Activated naive CD8-positive, alpha-beta T cell treated with anti-CD3 and anti-CD28 coated beads, Interleukin-2, amount 50 U/mL, for 24 hours (primary cell): ENCODE data around the gene SNURF.
"Not testable (repeated sequence)": the region's sequence is repeated elsewhere in the genome, so short reads cannot be mapped to it uniquely, and the experiment has no call there.

Experiments
- ATAC-seq: fragments of 150-1000 bp; cut with Tn5 transposase; one replicate; pipeline ENCODE4 v1.10.0; 2021
- DNase-seq: peaks from one replicate; pipeline ENCODE4 v3.0.0; 2021
- H3K27ac Mint-ChIP-seq: one replicate; pipeline ENCODE4 v1.8.0; 2021; ENCODE audit warnings: mild to moderate bottlenecking, mixed read lengths
- H3K27me3 Mint-ChIP-seq: one replicate; pipeline ENCODE4 v1.8.0; 2021; ENCODE audit warnings: mixed read lengths
- H3K36me3 Mint-ChIP-seq: one replicate; pipeline ENCODE4 v1.8.0; 2021; ENCODE audit warnings: low read depth, mixed read lengths
- H3K4me1 Mint-ChIP-seq: one replicate; pipeline ENCODE4 v1.8.0; 2021; ENCODE audit warnings: mixed read lengths
- H3K4me3 Mint-ChIP-seq: one replicate; pipeline ENCODE4 v1.8.0; 2021; ENCODE audit warnings: mild to moderate bottlenecking, moderate library complexity, mixed read lengths
- H3K9me3 Mint-ChIP-seq: one replicate; pipeline ENCODE4 v1.8.0; 2021; ENCODE audit warnings: mixed read lengths

Gene SNURF

DNA sequence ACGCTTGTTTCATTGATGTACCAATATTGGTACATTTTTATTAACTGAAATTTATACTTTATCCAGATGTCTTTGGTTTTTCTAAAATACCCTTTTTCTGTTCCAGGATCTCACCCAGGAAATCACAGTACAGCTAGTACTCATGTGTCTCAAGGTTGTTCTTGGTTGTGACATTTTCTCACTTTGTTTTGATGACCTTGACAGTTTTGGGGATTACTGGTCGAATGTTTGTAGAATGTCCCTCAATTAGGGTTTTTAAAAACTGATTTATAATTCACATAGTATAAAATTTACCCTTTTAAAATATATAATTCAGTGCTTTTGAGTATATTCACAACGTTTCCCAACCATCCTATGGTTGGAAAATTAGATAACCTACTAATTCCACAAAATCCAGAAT is 6.3 kb upstream of the SNURF start:
- H3K4me1 Mint-ChIP-seq, result no peaks in the 10 kb centered on the region
- no peak overlapping the region for H3K4me3 Mint-ChIP-seq
- no peaks in the 10 kb centered on the region for H3K27me3 Mint-ChIP-seq
- ATAC-seq, result no peak
- peaks cover 10% of the 10 kb centered on the region for H3K9me3 Mint-ChIP-seq
- H3K27ac Mint-ChIP-seq, result no peak overlapping the region
- no peak for DNase-seq
- no peaks in the 10 kb centered on the region for H3K36me3 Mint-ChIP-seq

DNA sequence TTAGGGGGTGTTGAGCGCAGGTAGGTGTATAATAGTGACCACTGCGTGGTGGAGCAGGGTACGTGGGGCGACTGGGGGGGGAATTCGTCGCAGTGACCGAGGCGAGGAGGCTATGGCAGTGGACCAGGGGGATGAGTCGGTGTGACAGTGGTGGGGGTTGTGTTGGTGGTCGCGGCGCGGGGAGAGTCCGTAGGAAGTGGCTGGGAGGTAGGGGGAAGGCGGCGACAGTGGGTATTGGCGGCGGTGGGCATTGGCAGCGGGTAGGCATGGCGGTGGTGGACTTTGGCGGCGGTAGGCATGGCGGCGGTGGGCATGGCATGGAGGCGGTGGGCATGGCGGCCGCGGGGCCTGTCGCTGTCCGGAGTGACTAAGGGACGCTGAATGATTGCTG is 739 bp downstream of the SNURF start:
- ATAC-seq, result no peak

DNA sequence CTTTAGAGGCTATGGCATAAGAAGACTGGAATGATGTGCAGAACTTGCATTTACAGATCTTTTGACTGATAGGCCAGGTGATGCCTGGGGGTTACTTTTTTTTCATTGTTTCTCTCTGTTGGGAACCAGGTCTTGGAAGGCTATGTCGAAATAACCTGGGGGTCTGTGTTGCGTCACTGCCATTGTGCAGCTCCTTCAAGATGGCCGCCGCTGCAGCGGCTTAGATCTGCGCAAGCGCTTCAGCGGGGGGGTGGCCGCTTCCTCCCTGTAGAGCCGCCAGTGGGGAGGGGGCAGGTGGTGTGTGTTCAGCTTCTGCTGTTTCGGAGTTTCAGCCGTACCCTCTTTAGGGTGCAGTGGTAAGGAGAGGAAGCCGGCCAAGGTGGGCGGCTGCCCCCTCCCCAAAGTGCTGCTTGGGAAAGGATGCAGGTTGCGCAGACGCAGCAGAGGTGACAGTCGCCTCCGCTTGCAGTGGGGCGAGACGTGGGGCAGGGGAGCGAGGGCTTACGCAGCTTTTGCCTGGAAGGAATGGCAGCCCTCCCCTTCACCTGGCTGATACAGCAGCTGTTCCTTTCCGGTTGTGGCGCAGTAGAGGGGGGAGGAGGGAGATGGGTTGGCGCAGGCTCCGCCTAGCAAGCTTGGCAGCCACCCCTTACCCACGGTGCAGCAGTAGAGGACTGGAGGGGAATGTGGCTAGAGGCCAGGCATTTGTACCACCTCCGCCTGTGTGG is 1.5 kb downstream of the SNURF start:
- Mint-ChIP-seq H3K27me3 (no peaks in the 10 kb centered on the region), H3K36me3 (peaks cover 24% of the 10 kb centered on the region)

More for the DNA sequence above, 739 bp downstream of the SNURF start:
- Mint-ChIP-seq H3K36me3 (peaks cover 17% of the 10 kb centered on the region), H3K27ac (peak overlapping the region; percentile 93), H3K4me1 (peaks cover 26% of the 10 kb centered on the region), H3K9me3 (peaks cover 8% of the 10 kb centered on the region), H3K4me3 (peak overlapping the region; percentile 90), H3K27me3 (no peaks in the 10 kb centered on the region)
- peak; percentile 8 for DNase-seq

DNA sequence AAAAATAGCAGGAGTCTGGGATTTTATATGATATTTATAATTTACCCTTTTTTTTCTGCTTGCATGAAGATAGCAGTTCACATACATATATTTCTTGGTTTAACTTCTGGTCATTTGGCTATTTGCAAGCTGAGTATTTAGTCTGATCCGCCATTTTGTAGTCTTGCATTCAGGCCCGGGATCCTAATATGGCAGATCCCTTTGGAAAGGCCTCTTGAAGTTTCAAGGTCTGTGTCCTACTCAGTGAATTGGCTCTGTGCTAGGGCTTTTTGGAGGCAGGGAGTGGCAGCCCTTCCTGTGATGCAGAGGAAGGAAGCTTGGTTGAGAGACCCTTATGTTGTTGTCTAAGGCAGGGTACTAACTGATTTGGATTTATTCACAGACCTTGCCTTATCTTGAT is 2.9 kb downstream of the SNURF start:
- ATAC-seq, result no peak
- peak overlapping the region; percentile 11 for H3K27ac Mint-ChIP-seq
- no peak for DNase-seq
- H3K36me3 Mint-ChIP-seq, result peaks cover 28% of the 10 kb centered on the region
- H3K9me3 Mint-ChIP-seq, result peaks cover 4% of the 10 kb centered on the region
- H3K27me3 Mint-ChIP-seq, result no peaks in the 10 kb centered on the region
- H3K4me1 Mint-ChIP-seq, result peaks cover 29% of the 10 kb centered on the region
- no peak overlapping the region for H3K4me3 Mint-ChIP-seq

More for the DNA sequence above, 1.5 kb downstream of the SNURF start:
- Mint-ChIP-seq H3K4me1 (peaks cover 29% of the 10 kb centered on the region), H3K4me3 (peak overlapping the region; percentile 90), H3K9me3 (peaks cover 8% of the 10 kb centered on the region), H3K27ac (peak overlapping the region; percentile 93)
- ATAC-seq, result peak; percentile 90
- peak; percentile 67 for DNase-seq

DNA sequence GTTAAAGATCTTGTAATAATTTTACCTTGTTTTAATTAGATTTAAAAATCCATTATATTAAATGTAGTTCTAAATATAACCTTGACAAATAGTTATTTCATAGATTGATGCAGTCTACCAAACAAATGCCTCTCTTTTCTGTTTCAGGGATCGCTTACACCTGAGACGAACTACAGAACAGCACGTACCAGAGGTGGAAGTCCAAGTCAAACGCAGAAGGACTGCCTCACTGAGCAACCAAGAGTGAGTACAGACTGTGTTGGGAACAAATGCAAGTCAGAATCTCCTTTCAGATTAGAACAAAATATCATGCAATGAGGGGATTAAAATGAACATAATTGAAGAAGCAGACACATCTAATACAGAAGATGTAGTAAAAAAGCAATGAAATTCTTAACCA is 7.2 kb downstream of the SNURF start:
- H3K4me3 Mint-ChIP-seq, result no peak overlapping the region
- H3K4me1 Mint-ChIP-seq, result peaks cover 22% of the 10 kb centered on the region
- no peak overlapping the region for H3K27ac Mint-ChIP-seq
- peaks cover 64% of the 10 kb centered on the region for H3K36me3 Mint-ChIP-seq
- DNase-seq (no peak), ATAC-seq (no peak)
- no peaks in the 10 kb centered on the region for H3K27me3 Mint-ChIP-seq
- H3K9me3 Mint-ChIP-seq, result peaks cover 28% of the 10 kb centered on the region

DNA sequence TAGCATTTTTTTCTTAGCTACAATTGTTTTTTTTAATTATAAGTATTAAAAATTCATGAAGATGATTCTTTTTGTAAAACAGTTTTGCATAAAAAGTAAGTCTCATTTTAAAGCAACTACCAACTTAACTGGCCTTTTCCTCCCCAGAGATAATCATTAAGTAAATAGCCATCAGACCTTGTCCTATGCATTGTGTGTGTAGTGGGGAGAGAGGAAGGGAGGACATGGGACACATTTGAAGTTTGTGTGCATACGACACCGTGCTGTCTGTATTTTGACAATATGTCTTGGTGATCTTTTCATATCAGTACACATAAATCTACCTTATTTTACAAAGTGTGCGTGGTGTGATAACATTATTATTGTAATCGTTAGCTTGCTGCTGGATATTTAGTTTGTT is 8.1 kb downstream of the SNURF start:
- DNase-seq (no peak), ATAC-seq (no peak)
- H3K4me3 Mint-ChIP-seq, result no peak overlapping the region
- H3K27ac Mint-ChIP-seq, result no peak overlapping the region
- peaks cover 17% of the 10 kb centered on the region for H3K4me1 Mint-ChIP-seq
- no peaks in the 10 kb centered on the region for H3K27me3 Mint-ChIP-seq
- H3K9me3 Mint-ChIP-seq, result peaks cover 30% of the 10 kb centered on the region
- H3K36me3 Mint-ChIP-seq, result peaks cover 67% of the 10 kb centered on the region

DNA sequence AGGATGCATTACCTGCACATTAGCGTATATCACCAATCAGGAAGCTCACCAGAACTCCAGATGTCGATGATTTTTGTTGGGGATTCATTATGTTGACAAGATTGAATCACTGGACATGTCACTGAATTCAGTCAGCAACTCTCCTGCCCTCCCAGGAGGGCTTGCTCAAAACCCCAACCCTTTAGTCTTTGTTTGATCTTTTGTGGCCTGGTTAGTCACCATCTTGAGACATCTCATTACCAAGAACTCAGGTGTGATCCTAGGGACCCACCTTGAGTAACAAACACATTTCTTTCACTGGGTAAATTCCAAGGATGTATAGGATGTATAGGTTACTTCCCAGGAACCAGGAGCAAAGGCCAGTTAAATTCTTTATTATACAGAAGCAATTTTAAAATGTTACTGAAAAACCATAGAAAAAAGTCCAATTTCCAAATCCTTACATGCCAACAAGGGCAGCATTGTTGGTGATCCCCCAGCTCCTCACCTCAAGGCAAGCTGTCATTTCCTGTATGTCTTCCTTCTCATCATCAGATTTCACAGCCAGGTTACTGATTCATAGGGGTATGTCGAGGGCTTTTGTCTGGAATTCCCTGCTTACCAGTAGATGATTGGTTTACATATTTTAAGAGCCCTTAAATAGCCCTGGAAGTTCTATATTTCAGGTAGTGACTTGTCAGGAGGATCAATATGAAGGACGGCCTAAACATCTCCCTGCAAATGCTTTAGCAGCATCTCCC is 11.7 kb downstream of the SNURF start:
- H3K9me3 Mint-ChIP-seq, result peaks cover 33% of the 10 kb centered on the region
- ATAC-seq, result no peak
- no peaks in the 10 kb centered on the region for H3K27me3 Mint-ChIP-seq
- no peak for DNase-seq
- H3K4me1 Mint-ChIP-seq, result no peaks in the 10 kb centered on the region
- H3K4me3 Mint-ChIP-seq, result no peak overlapping the region
- peaks cover 75% of the 10 kb centered on the region for H3K36me3 Mint-ChIP-seq
- no peak overlapping the region for H3K27ac Mint-ChIP-seq

DNA sequence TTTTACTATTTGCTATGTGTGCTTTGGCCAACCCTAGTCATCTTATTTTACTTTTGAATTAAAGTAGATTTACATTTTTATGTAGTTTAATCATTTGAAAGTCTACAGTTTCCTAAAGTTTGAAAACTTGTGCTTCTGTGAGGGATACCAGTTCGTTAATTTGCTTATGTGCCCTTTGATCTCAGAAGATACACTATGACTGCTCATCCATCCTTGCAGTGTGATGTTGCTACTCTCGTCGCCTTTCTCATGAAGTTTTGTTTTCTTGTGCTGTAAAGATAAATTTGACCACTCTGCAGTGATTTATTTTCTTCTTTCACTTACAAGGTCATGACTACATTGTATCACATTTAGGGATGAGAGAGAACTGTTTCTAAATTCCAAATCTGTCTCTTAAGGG is 16.3 kb downstream of the SNURF start:
- Mint-ChIP-seq H3K36me3 (peaks cover 81% of the 10 kb centered on the region), H3K27me3 (no peaks in the 10 kb centered on the region), H3K4me1 (no peaks in the 10 kb centered on the region), H3K9me3 (peaks cover 36% of the 10 kb centered on the region), H3K27ac (no peak overlapping the region), H3K4me3 (no peak overlapping the region)
- DNase-seq (no peak), ATAC-seq (no peak)

DNA sequence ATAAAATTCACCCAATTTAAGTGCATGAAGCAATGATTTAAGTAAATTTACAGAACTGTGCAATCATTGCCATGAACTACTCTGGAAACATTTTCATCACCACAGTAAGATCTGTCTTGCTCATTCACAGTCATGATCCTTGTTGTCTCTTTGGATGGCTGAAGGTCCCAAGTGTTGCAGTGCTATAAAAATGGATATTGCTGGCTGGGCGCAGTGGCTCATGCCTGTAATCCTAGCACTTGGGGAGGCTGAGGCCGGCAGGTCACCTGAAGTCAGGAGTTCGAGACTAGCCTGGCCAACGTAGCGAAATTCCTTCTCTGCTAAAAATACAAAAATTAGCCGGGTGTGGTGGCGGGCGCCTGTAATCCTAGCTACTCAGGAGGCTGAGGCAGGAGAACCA is 17.0 kb downstream of the SNURF start:
- no peak for ATAC-seq
- no peak overlapping the region for H3K27ac Mint-ChIP-seq
- H3K36me3 Mint-ChIP-seq, result peaks cover 81% of the 10 kb centered on the region
- no peaks in the 10 kb centered on the region for H3K4me1 Mint-ChIP-seq
- DNase-seq, result no peak
- H3K4me3 Mint-ChIP-seq, result no peak overlapping the region
- H3K9me3 Mint-ChIP-seq, result peaks cover 40% of the 10 kb centered on the region
- H3K27me3 Mint-ChIP-seq, result no peaks in the 10 kb centered on the region

DNA sequence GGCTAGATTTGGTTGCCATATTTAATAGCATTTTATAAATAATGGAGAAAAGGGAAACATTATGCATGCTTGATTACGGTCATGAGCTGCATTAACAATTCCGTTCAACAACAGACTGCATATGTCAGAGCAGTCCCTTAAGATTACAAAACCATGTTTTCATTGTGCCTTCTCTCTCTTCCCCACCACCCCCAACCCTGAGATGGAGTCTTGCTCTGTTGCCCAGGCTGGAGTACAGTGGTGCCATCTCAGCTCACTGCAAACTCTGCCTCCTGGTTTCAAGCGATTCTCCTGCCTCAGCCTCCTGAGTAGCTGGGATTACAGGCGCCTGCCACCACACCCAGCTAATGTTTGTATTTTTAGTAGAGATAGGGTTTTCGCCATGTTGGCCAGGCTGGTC is 17.9 kb downstream of the SNURF start:
- Mint-ChIP-seq H3K36me3 (peaks cover 85% of the 10 kb centered on the region), H3K9me3 (peaks cover 39% of the 10 kb centered on the region)
- not testable (repeated sequence) for H3K4me1 Mint-ChIP-seq, H3K27ac Mint-ChIP-seq, DNase-seq, H3K4me3 Mint-ChIP-seq, ATAC-seq, H3K27me3 Mint-ChIP-seq

DNA sequence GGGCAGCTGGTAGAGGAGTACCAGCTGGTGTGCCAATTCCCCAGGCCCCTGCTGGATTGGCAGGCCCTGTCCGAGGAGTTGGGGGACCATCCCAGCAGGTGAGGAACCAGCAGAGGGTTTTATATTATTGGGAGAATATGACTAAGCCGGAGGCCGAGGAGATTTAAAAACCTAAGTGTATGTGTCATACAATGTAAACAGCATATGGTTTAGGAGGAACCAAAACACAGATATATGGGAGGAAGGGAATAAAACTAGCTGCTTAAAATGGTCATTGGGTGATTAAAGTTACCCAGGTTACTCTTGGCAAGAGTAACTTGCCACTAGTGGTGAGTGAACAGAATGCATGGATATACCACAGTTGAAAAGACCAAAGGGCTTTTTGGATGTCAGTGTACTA is 22.1 kb downstream of the SNURF start:
- DNase-seq, result no peak
- H3K27me3 Mint-ChIP-seq, result no peaks in the 10 kb centered on the region
- peaks cover 47% of the 10 kb centered on the region for H3K9me3 Mint-ChIP-seq
- H3K4me1 Mint-ChIP-seq, result no peaks in the 10 kb centered on the region
- no peak overlapping the region for H3K4me3 Mint-ChIP-seq
- H3K36me3 Mint-ChIP-seq, result peaks cover 88% of the 10 kb centered on the region
- no peak overlapping the region for H3K27ac Mint-ChIP-seq
- no peak for ATAC-seq

DNA sequence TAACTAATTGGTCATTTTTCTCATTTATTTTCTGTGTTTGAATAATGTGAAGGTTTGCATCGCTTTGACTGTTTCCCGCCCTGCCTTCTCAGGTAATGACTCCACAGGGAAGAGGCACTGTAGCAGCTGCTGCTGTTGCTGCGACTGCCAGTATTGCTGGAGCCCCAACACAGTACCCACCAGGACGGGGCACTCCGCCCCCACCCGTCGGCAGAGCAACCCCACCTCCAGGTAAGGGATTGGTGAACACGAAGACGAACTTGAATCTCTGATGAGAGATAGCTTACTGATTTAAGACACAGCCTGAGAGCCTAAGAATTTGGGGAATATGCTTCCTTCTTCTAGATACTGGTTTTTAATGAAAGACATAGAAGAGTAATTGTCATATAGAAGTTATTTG is 22.9 kb downstream of the SNURF start:
- ATAC-seq, result no peak
- Mint-ChIP-seq H3K9me3 (peaks cover 54% of the 10 kb centered on the region), H3K4me1 (no peaks in the 10 kb centered on the region), H3K4me3 (no peak overlapping the region), H3K27me3 (no peaks in the 10 kb centered on the region), H3K36me3 (peaks cover 92% of the 10 kb centered on the region), H3K27ac (no peak overlapping the region)
- no peak for DNase-seq

DNA sequence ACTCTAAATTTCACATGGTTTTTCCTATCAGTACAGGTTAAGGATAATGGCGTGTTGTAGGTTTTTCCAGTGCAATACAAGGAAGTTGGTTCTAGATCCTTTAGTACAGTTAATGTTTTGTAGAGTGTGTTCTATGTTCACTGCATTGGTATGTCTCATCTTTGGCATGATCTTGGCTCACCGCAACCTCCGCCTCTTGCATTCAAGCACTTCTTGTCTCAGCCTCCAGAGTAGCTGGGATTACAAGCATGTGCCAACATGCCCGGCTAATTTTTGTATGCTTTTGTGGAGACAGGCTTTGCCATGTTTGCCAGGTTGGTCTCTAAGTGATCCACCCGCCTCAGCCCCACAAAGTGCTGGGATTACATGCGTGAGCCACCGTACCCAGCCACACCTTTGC is 30.4 kb downstream of the SNURF start:
- DNase-seq (no peak), ATAC-seq (no peak)
- H3K27ac Mint-ChIP-seq, result no peak overlapping the region
- H3K4me3 Mint-ChIP-seq, result no peak overlapping the region
- H3K4me1 Mint-ChIP-seq, result no peaks in the 10 kb centered on the region
- H3K9me3 Mint-ChIP-seq, result peaks cover 63% of the 10 kb centered on the region
- H3K27me3 Mint-ChIP-seq, result no peaks in the 10 kb centered on the region
- peaks cover 91% of the 10 kb centered on the region for H3K36me3 Mint-ChIP-seq

DNA sequence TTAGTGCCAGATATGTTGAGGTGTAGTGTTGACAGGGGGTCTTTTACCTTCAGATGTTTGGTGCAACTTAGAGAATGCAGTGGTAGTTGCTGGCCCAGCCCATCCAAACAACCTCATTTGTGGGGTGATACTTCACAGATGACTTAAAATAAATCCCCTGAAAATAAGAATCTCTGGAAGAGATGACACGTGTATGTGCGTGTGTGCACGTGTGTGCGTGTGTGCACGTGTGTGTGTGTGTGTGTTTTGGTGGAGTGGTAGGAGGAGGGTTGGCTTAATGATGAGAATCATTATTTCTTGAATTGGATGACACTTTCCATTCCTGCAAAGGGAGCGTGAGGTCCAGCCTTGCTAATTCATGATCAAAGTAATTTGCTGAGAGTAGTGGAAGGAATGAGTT is 31.9 kb downstream of the SNURF start:
- DNase-seq, result no peak
- no peak overlapping the region for H3K4me3 Mint-ChIP-seq
- no peaks in the 10 kb centered on the region for H3K27me3 Mint-ChIP-seq
- ATAC-seq, result no peak
- peaks cover 60% of the 10 kb centered on the region for H3K9me3 Mint-ChIP-seq
- no peaks in the 10 kb centered on the region for H3K4me1 Mint-ChIP-seq
- peaks cover 94% of the 10 kb centered on the region for H3K36me3 Mint-ChIP-seq
- H3K27ac Mint-ChIP-seq, result no peak overlapping the region
